Cardiac fibroblast (primary cell): Measurements from ENCODE around the gene CATSPER3.

Experiments used
- DNase-seq, 2 donors: peaks; one replicate each; pipeline versions ENCODE4 v3.0.0 to v3.0.0-alpha.2; 2010; ENCODE audit warnings: low read depth in 2 of 2
- H3K4me3 ChIP-seq, 2 donors: replicated peaks in 1 of 2; 1 replicate in 1 of 2; 2 replicates in 1 of 2; pipeline ENCODE4 v1.5.1; 2011; ENCODE audit warnings: low read depth in 2 of 2, low read length in 2 of 2, mild to moderate bottlenecking in 2 of 2, moderate library complexity in 1 of 2
- CTCF ChIP-seq: IDR thresholded peaks from one replicate; pipeline ENCODE4 v1.5.1; 2011; ENCODE audit warnings: low read depth, mild to moderate bottlenecking, low read length, inconsistent platforms

CATSPER3 gene

GRCh38 chr5:134968055-134968454 is 348 bp downstream of the CATSPER3 start:
- no peak for TF ChIP-seq CTCF
- no peak for DNase-seq
- no peak overlapping the region for H3K4me3 ChIP-seq

GRCh38 chr5:134969166-134969565 is 1.5 kb downstream of the CATSPER3 start:
- DNase-seq = no peak
- H3K4me3 ChIP-seq = no peak overlapping the region
- TF ChIP-seq CTCF = no peak

- no peak overlapping the region for H3K4me3 ChIP-seq
- TF ChIP-seq CTCF = no peak
- peak; percentile 19 to 70 for DNase-seq
Observed at GRCh38 chr5:134975078-134975715, 7.5 kb downstream of the CATSPER3 start.

GRCh38 chr5:134975843-134976242 is 8.1 kb downstream of the CATSPER3 start:
- H3K4me3 ChIP-seq = no peak overlapping the region
- no peak for TF ChIP-seq CTCF
- DNase-seq = peak in 1 of 2 donors; percentile 20

- TF ChIP-seq CTCF = no peak
- DNase-seq = no peak
Observed at GRCh38 chr5:134976841-134977240, 9.1 kb downstream of the CATSPER3 start.

GRCh38 chr5:134979416-134979815 is 11.7 kb downstream of the CATSPER3 start:
- no peak for TF ChIP-seq CTCF
- DNase-seq = no peak
- H3K4me3 ChIP-seq = no peak overlapping the region

More at GRCh38 chr5:134976841-134977240, 9.1 kb downstream of the CATSPER3 start:
- H3K4me3 ChIP-seq = no peak overlapping the region

- peak in 1 of 2 donors; percentile 6 for DNase-seq
- TF ChIP-seq CTCF = no peak
- H3K4me3 ChIP-seq = no peak overlapping the region
Observed at GRCh38 chr5:134982230-134982629, 14.5 kb downstream of the CATSPER3 start.
